WTC11 (cell line): ENCODE data around the gene NKAIN2. TPM values are rescaled to one million over a fixed set of nuclear protein-coding genes. Genes with fewer than 3 reads are reported as not detected.
A peak's percentile ranks its signal among the peaks of the same experiment; 100 is the strongest.

Source experiments
- ATAC-seq: fragments of 200-7000 bp; cut with Tn5 transposase; 2 replicates; pipeline ENCODE4 v1.10.0; 2021; ENCODE audit warnings: mild to moderate bottlenecking, moderate library complexity
- CTCF ChIA-PET: fragments of 300-600 bp; sonication (Branson Sonifier 250); formaldehyde crosslinking; loops from one replicate; lab custom pipeline; 2021; ENCODE audit warnings: antibody characterized with exemption; lab: Charles Lee
- POLR2A ChIA-PET: fragments of 350-600 bp; sonication (Branson Sonifier 250); formaldehyde crosslinking; loops from one replicate; lab custom pipeline; 2021; ENCODE audit warnings: antibody characterized with exemption; lab: Charles Lee
- DNase-seq: peaks from one replicate; pipeline ENCODE4 v3.0.0; 2021; ENCODE audit warnings: low spot score
- H3K27ac Mint-ChIP-seq: 2 replicates; pipeline ENCODE4 v1.8.0; 2021; ENCODE audit warnings: mixed read lengths
- H3K27me3 Mint-ChIP-seq: 2 replicates; pipeline ENCODE4 v1.8.0; 2021; ENCODE audit warnings: low read depth, mild to moderate bottlenecking, moderate library complexity, mixed read lengths
- H3K36me3 Mint-ChIP-seq: 2 replicates; pipeline ENCODE4 v1.8.0; 2021; ENCODE audit warnings: mixed read lengths
- H3K4me1 Mint-ChIP-seq: 2 replicates; pipeline ENCODE4 v1.8.0; 2022; ENCODE audit warnings: mixed read lengths
- H3K4me3 Mint-ChIP-seq: 2 replicates; pipeline ENCODE4 v1.8.0; 2021; ENCODE audit warnings: mild to moderate bottlenecking, moderate library complexity, mixed read lengths
- H3K9me3 Mint-ChIP-seq: 2 replicates; pipeline ENCODE4 v1.8.0; 2021; ENCODE audit warnings: mixed read lengths
- AFF4 ChIP-seq: sonication (generic); formaldehyde crosslinking; IDR thresholded peaks from 2 replicates; pipeline ENCODE4 v1.8.1; 2023; ENCODE audit warnings: mild to moderate bottlenecking, missing genetic modification reagents, borderline replicate concordance
- CREB1 ChIP-seq: sonication (generic); formaldehyde crosslinking; IDR thresholded peaks from 2 replicates; pipeline ENCODE4 v1.8.0; 2023; ENCODE audit warnings: mild to moderate bottlenecking, missing genetic modification reagents
- ESRRA ChIP-seq: sonication (generic); formaldehyde crosslinking; IDR thresholded peaks from 2 replicates; pipeline ENCODE4 v1.8.1; 2022; ENCODE audit warnings: mild to moderate bottlenecking, missing genetic modification reagents, borderline replicate concordance
- FOXJ3 ChIP-seq: sonication (generic); formaldehyde crosslinking; IDR thresholded peaks from 2 replicates; pipeline ENCODE4 v1.9.0; 2021; ENCODE audit warnings: missing genetic modification reagents, mild to moderate bottlenecking, borderline replicate concordance
- FOXK1 ChIP-seq: sonication (generic); formaldehyde crosslinking; IDR thresholded peaks from 2 replicates; pipeline ENCODE4 v1.8.0; 2022; ENCODE audit warnings: mild to moderate bottlenecking, moderate library complexity, missing genetic modification reagents
- JAZF1 ChIP-seq: fragments of 250-450 bp; sonication (Bioruptor Pico); IDR thresholded peaks from 2 replicates; pipeline ENCODE4 v1.9.0; 2021; ENCODE audit warnings: moderate library complexity, mild to moderate bottlenecking, inconsistent platforms
- KAT7 ChIP-seq: sonication (generic); formaldehyde crosslinking; IDR thresholded peaks from 2 replicates; pipeline ENCODE4 v1.8.1; 2023; ENCODE audit warnings: missing genetic modification reagents, mild to moderate bottlenecking, borderline replicate concordance
- MXD4 ChIP-seq: fragments of 250-450 bp; sonication (Bioruptor Pico); IDR thresholded peaks from 2 replicates; pipeline ENCODE4 v1.8.0; 2021; ENCODE audit warnings: mild to moderate bottlenecking, moderate library complexity, borderline replicate concordance
- NR1H2 ChIP-seq: sonication (generic); formaldehyde crosslinking; IDR thresholded peaks from 2 replicates; pipeline ENCODE4 v1.9.0; 2021; ENCODE audit warnings: mild to moderate bottlenecking, moderate library complexity, missing genetic modification reagents
- PRRX2 ChIP-seq: fragments of 250-450 bp; sonication (Bioruptor Pico); IDR thresholded peaks from 2 replicates; pipeline ENCODE4 v1.8.0; 2021; ENCODE audit warnings: mild to moderate bottlenecking
- ZBTB21 ChIP-seq: sonication (generic); formaldehyde crosslinking; IDR thresholded peaks from 2 replicates; pipeline ENCODE4 v1.8.1; 2023; ENCODE audit warnings: mild to moderate bottlenecking, missing genetic modification reagents, borderline replicate concordance
- ZNF219 ChIP-seq: sonication (generic); formaldehyde crosslinking; IDR thresholded peaks from 2 replicates; pipeline ENCODE4 v1.8.0; 2023; ENCODE audit warnings: missing genetic modification reagents, mild to moderate bottlenecking, borderline replicate concordance
- ZNF263 ChIP-seq: sonication (generic); formaldehyde crosslinking; IDR thresholded peaks from 2 replicates; pipeline ENCODE4 v1.8.1; 2022; ENCODE audit warnings: low read depth, mild to moderate bottlenecking, moderate library complexity, missing genetic modification reagents
- ZNF423 ChIP-seq: fragments of 250-450 bp; sonication (Bioruptor Pico); IDR thresholded peaks from 2 replicates; pipeline ENCODE4 v2.1.2; 2022; ENCODE audit warnings: mild to moderate bottlenecking, moderate library complexity
- total RNA-seq: library from RNA; stranded (reverse); gene quantifications from 3 replicates; pipeline ENCODE4 v1.2.3, GENCODE V29; 2021
- TF ChIP-seq, protein P1 (sequence below): fragments of 250-450 bp; sonication (Bioruptor Pico); IDR thresholded peaks from 2 replicates; pipeline ENCODE4 v1.8.0; 2021; ENCODE audit warnings: mild to moderate bottlenecking
- TF ChIP-seq, protein P2 (sequence below): sonication (generic); formaldehyde crosslinking; conservative IDR thresholded peaks from 2 replicates; pipeline ENCODE4 v1.8.1; 2023; ENCODE audit warnings: mild to moderate bottlenecking, low read depth, missing genetic modification reagents, moderate library complexity
- TF ChIP-seq, protein P3 (sequence below): sonication (generic); formaldehyde crosslinking; IDR thresholded peaks from 2 replicates; pipeline ENCODE4 v1.8.0; 2022; ENCODE audit warnings: mild to moderate bottlenecking, missing genetic modification reagents
- TF ChIP-seq, protein P4 (sequence below): sonication (generic); formaldehyde crosslinking; IDR thresholded peaks from 2 replicates; pipeline ENCODE4 v1.8.0; 2022; ENCODE audit warnings: mild to moderate bottlenecking, missing genetic modification reagents
- TF ChIP-seq, protein P5 (sequence below): sonication (generic); formaldehyde crosslinking; IDR thresholded peaks from 2 replicates; pipeline ENCODE4 v1.8.1; 2023; ENCODE audit warnings: mild to moderate bottlenecking, missing genetic modification reagents, moderate library complexity
- TF ChIP-seq, protein P6 (sequence below): sonication (generic); formaldehyde crosslinking; IDR thresholded peaks from 2 replicates; pipeline ENCODE4 v1.8.0; 2023; ENCODE audit warnings: missing genetic modification reagents, mild to moderate bottlenecking, borderline replicate concordance

NKAIN2 gene
- total RNA-seq, 1 experiment from 2014 or later, result 0.33 TPM

DNA sequence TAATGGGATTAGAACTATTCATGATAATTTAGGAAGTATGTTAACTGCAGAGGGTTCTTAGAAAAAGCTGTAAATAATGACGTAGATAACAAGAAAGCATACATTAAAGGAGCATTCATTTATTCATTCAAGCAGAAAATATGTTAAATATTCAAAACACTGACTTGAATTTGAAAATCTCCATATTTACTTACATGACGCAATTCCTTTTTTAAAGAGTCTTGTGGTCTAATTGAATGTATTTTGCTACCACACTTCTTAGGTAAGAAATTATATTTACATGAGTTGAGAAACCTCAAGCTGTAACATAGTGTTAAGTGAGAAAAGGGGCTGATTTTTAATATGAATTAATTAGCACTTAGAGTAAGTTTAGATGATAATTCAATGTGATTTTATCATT lies 38.9 kb upstream of the NKAIN2 start (continued):
- TF ChIP-seq FOXK1 (no peak), ZNF219 (CRISPR knock-in tag) (no peak), AFF4 (no peak), PRRX2 (no peak), CREB1 (CRISPR knock-in tag) (no peak), ESRRA (CRISPR knock-in tag) (no peak), ZBTB21 (no peak), ZNF263 (CRISPR knock-in tag) (no peak)
- TF ChIP-seq, protein P1, sequence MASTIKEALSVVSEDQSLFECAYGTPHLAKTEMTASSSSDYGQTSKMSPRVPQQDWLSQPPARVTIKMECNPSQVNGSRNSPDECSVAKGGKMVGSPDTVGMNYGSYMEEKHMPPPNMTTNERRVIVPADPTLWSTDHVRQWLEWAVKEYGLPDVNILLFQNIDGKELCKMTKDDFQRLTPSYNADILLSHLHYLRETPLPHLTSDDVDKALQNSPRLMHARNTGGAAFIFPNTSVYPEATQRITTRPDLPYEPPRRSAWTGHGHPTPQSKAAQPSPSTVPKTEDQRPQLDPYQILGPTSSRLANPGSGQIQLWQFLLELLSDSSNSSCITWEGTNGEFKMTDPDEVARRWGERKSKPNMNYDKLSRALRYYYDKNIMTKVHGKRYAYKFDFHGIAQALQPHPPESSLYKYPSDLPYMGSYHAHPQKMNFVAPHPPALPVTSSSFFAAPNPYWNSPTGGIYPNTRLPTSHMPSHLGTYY (CRISPR knock-in tag), result no peak
- TF ChIP-seq, protein P2, sequence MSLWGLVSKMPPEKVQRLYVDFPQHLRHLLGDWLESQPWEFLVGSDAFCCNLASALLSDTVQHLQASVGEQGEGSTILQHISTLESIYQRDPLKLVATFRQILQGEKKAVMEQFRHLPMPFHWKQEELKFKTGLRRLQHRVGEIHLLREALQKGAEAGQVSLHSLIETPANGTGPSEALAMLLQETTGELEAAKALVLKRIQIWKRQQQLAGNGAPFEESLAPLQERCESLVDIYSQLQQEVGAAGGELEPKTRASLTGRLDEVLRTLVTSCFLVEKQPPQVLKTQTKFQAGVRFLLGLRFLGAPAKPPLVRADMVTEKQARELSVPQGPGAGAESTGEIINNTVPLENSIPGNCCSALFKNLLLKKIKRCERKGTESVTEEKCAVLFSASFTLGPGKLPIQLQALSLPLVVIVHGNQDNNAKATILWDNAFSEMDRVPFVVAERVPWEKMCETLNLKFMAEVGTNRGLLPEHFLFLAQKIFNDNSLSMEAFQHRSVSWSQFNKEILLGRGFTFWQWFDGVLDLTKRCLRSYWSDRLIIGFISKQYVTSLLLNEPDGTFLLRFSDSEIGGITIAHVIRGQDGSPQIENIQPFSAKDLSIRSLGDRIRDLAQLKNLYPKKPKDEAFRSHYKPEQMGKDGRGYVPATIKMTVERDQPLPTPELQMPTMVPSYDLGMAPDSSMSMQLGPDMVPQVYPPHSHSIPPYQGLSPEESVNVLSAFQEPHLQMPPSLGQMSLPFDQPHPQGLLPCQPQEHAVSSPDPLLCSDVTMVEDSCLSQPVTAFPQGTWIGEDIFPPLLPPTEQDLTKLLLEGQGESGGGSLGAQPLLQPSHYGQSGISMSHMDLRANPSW, result no peak
- TF ChIP-seq, protein P3, sequence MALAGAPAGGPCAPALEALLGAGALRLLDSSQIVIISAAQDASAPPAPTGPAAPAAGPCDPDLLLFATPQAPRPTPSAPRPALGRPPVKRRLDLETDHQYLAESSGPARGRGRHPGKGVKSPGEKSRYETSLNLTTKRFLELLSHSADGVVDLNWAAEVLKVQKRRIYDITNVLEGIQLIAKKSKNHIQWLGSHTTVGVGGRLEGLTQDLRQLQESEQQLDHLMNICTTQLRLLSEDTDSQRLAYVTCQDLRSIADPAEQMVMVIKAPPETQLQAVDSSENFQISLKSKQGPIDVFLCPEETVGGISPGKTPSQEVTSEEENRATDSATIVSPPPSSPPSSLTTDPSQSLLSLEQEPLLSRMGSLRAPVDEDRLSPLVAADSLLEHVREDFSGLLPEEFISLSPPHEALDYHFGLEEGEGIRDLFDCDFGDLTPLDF (CRISPR knock-in tag), result no peak

DNA sequence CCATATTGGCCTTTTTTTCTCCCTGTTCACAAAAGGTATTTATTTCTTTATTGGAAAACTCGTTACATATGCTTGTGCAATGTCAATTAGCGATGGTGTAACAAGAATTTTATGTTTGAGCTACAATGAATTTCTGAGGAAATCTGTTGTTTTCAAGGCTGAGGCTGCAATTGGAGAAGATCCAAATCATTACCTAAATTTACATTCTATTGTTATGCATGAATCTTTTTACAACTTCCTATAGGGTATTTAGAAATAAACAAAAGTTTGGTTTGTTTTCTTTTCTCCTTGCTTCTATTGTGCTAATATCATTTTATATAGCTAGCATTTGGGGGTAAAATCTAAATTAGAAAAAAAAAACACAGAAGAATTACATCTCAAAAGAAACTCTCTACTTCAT lies 34.7 kb upstream of the NKAIN2 start:
- DNase-seq, result no peak
- no peak for ATAC-seq
- 0 out of 2 replicates have a peak, but pooled peaks cover 7% of the 10 kb centered on the region for H3K9me3 Mint-ChIP-seq
- H3K4me1 Mint-ChIP-seq, result peaks cover 37% of the 10 kb centered on the region
- peak overlapping the region; percentile 35; the same call in 1 of the 2 replicates for H3K4me3 Mint-ChIP-seq
- H3K36me3 Mint-ChIP-seq, result no peaks in the 10 kb centered on the region
- no peaks in the 10 kb centered on the region for H3K27me3 Mint-ChIP-seq
- ChIA-PET CTCF (interaction anchor here (0.6 to 1.9 kb wide), 2 partner anchors 34 to 54 kb away, joined by 3 to 7 read pairs; no protein-coding TSS in a partner anchor), POLR2A (no interaction called here)
- H3K27ac Mint-ChIP-seq, result peak overlapping the region; percentile 86
- TF ChIP-seq MXD4 (CRISPR knock-in tag) (no peak), NR1H2 (no peak), ZNF423 (no peak), FOXJ3 (CRISPR knock-in tag) (no peak), JAZF1 (CRISPR knock-in tag) (no peak), KAT7 (CRISPR knock-in tag) (no peak)
- TF ChIP-seq, protein P4, sequence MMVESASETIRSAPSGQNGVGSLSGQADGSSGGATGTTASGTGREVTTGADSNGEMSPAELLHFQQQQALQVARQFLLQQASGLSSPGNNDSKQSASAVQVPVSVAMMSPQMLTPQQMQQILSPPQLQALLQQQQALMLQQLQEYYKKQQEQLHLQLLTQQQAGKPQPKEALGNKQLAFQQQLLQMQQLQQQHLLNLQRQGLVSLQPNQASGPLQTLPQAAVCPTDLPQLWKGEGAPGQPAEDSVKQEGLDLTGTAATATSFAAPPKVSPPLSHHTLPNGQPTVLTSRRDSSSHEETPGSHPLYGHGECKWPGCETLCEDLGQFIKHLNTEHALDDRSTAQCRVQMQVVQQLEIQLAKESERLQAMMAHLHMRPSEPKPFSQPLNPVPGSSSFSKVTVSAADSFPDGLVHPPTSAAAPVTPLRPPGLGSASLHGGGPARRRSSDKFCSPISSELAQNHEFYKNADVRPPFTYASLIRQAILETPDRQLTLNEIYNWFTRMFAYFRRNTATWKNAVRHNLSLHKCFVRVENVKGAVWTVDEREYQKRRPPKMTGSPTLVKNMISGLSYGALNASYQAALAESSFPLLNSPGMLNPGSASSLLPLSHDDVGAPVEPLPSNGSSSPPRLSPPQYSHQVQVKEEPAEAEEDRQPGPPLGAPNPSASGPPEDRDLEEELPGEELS (CRISPR knock-in tag), result no peak
- TF ChIP-seq, protein P5, sequence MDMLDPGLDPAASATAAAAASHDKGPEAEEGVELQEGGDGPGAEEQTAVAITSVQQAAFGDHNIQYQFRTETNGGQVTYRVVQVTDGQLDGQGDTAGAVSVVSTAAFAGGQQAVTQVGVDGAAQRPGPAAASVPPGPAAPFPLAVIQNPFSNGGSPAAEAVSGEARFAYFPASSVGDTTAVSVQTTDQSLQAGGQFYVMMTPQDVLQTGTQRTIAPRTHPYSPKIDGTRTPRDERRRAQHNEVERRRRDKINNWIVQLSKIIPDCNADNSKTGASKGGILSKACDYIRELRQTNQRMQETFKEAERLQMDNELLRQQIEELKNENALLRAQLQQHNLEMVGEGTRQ, result no peak
- TF ChIP-seq, protein P6, sequence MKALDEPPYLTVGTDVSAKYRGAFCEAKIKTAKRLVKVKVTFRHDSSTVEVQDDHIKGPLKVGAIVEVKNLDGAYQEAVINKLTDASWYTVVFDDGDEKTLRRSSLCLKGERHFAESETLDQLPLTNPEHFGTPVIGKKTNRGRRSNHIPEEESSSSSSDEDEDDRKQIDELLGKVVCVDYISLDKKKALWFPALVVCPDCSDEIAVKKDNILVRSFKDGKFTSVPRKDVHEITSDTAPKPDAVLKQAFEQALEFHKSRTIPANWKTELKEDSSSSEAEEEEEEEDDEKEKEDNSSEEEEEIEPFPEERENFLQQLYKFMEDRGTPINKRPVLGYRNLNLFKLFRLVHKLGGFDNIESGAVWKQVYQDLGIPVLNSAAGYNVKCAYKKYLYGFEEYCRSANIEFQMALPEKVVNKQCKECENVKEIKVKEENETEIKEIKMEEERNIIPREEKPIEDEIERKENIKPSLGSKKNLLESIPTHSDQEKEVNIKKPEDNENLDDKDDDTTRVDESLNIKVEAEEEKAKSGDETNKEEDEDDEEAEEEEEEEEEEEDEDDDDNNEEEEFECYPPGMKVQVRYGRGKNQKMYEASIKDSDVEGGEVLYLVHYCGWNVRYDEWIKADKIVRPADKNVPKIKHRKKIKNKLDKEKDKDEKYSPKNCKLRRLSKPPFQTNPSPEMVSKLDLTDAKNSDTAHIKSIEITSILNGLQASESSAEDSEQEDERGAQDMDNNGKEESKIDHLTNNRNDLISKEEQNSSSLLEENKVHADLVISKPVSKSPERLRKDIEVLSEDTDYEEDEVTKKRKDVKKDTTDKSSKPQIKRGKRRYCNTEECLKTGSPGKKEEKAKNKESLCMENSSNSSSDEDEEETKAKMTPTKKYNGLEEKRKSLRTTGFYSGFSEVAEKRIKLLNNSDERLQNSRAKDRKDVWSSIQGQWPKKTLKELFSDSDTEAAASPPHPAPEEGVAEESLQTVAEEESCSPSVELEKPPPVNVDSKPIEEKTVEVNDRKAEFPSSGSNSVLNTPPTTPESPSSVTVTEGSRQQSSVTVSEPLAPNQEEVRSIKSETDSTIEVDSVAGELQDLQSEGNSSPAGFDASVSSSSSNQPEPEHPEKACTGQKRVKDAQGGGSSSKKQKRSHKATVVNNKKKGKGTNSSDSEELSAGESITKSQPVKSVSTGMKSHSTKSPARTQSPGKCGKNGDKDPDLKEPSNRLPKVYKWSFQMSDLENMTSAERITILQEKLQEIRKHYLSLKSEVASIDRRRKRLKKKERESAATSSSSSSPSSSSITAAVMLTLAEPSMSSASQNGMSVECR (CRISPR knock-in tag), result no peak
